ENCODE results near the gene CLEC3A. TPM values are rescaled to one million over a fixed set of nuclear protein-coding genes. Genes with fewer than 3 reads are reported as not detected.
"Not testable (repeated sequence)": the region's sequence is repeated elsewhere in the genome, so short reads cannot be mapped to it uniquely, and the experiment has no call there.

CLEC3A gene
- total RNA-seq, 3 donors from 2014 or later = not detected

DNA sequence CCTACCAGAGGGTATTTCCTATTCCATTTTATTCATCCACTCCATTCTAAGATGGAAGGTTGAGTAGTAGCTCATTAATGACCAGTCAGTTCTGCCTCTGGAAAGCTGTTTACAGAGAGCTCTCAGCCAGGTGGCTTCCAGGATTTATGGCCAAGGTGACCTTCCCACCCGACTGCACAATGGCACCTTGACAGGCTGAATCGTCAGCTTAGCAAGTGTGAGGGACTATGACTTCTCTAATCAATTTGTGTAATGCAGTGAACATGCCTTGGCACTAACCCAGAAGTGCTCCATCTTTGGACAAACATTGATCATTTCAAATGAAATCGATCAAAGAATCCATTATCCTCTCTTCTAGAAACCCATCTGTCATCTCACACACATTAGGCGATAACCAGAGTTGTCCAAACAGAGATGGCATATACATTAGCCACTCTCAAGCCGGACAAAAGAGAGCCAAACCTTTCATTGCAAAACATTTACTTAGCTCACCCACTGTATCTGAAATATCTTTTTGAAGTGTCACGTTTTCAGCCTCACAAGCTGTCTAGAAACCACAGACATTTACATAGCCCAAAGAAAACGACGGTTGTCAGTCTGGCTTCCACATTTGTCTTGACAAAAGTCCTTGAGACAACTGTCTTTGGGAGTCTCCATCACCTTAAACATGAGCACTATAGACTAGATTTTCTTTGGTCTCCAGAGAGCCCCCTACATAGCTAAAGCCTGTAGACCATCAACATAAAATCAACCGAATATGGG is 35.6 kb downstream of the CLEC3A start:
- Mint-ChIP-seq H3K27me3 (ENCODE audit: low read depth) (no peaks in the 10 kb centered on the region), H3K4me1 (ENCODE audit: low read depth) (no peaks in the 10 kb centered on the region), H3K36me3 (ENCODE audit: insufficient read depth) (no peaks in the 10 kb centered on the region), H3K4me3 (no peak overlapping the region), H3K9me3 (no peaks in the 10 kb centered on the region)
- ATAC-seq = no peak
- DNase-seq = no peak

GRCh38 chr16:78059806-78060205 is 37.5 kb downstream of the CLEC3A start:
- not testable (repeated sequence) for DNase-seq; H3K9me3 Mint-ChIP-seq; ATAC-seq; H3K27me3 Mint-ChIP-seq (ENCODE audit: low read depth); H3K4me1 Mint-ChIP-seq (ENCODE audit: low read depth); H3K4me3 Mint-ChIP-seq; H3K36me3 Mint-ChIP-seq (ENCODE audit: insufficient read depth)

GRCh38 chr16:78060295-78060694 is 37.9 kb downstream of the CLEC3A start:
- no peak for ATAC-seq
- Mint-ChIP-seq H3K4me1 (ENCODE audit: low read depth) (no peaks in the 10 kb centered on the region), H3K4me3 (no peak overlapping the region), H3K36me3 (ENCODE audit: insufficient read depth) (no peaks in the 10 kb centered on the region), H3K9me3 (no peaks in the 10 kb centered on the region), H3K27me3 (ENCODE audit: low read depth) (no peaks in the 10 kb centered on the region)
- DNase-seq = no peak

- H3K4me1 Mint-ChIP-seq (ENCODE audit: low read depth) = no peaks in the 10 kb centered on the region
- ATAC-seq (no peak), DNase-seq (no peak)
- no peaks in the 10 kb centered on the region for H3K36me3 Mint-ChIP-seq (ENCODE audit: insufficient read depth)
- no peak overlapping the region for H3K4me3 Mint-ChIP-seq
- no peaks in the 10 kb centered on the region for H3K9me3 Mint-ChIP-seq
- H3K27me3 Mint-ChIP-seq (ENCODE audit: low read depth) = no peaks in the 10 kb centered on the region
These were observed 38.5 kb downstream of the CLEC3A start for GRCh38 chr16:78060809-78061208.

DNA sequence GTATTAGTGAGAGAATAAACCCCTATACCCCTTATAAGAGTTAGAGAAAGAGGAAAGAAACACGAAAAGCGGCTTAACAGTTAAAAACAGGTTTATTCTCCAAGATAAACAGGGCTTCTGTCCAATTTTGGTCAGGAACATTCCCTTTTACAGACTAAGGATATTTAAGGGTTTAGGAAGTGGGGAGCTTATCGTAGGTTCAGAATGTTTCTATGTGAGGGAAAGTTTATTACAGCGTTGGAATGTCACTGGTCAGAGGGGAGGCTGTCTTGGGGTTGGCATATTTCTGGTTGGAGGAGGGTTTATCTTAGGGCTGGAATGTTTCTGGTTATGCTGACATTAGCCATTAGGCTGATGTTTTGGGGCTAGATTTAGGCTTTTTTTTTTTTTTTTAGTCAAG is 43.0 kb downstream of the CLEC3A start:
- ATAC-seq (no peak), DNase-seq (no peak)
- no peak overlapping the region for H3K4me3 Mint-ChIP-seq
- H3K4me1 Mint-ChIP-seq (ENCODE audit: low read depth) = no peaks in the 10 kb centered on the region
- H3K9me3 Mint-ChIP-seq = no peaks in the 10 kb centered on the region
- H3K36me3 Mint-ChIP-seq (ENCODE audit: insufficient read depth) = no peaks in the 10 kb centered on the region
- peaks cover 3% of the 10 kb centered on the region for H3K27me3 Mint-ChIP-seq (ENCODE audit: low read depth)

DNA sequence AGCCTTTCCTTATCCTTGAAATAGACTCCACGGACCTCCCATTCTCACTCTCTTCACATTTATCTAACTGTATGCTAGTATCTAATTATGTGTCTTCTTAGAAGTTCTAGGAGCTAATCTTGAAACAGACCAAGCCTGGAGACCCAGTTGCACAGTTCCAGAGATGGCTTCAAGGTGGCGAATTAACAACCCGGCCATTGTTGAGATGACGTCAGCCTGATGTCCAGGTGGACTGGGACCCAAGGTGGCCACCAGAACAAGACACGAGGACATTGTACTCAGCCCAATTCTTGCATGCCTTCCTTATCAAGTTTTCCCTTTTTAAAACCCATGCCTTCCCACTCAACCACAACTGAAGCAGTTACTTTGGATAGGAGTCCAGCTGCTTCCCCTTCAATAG is 47.6 kb downstream of the CLEC3A start:
- peaks cover 6% of the 10 kb centered on the region for H3K27me3 Mint-ChIP-seq (ENCODE audit: low read depth)
- H3K4me1 Mint-ChIP-seq (ENCODE audit: low read depth) = no peaks in the 10 kb centered on the region
- no peaks in the 10 kb centered on the region for H3K9me3 Mint-ChIP-seq
- H3K36me3 Mint-ChIP-seq (ENCODE audit: insufficient read depth) = no peaks in the 10 kb centered on the region
- H3K4me3 Mint-ChIP-seq = no peak overlapping the region
- DNase-seq (no peak), ATAC-seq (no peak)

- H3K4me1 Mint-ChIP-seq (ENCODE audit: low read depth) = no peaks in the 10 kb centered on the region
- H3K27me3 Mint-ChIP-seq (ENCODE audit: low read depth) = peaks cover 6% of the 10 kb centered on the region
- H3K9me3 Mint-ChIP-seq = no peaks in the 10 kb centered on the region
- H3K36me3 Mint-ChIP-seq (ENCODE audit: insufficient read depth) = no peaks in the 10 kb centered on the region
- no peak for ATAC-seq
- no peak for DNase-seq
- H3K4me3 Mint-ChIP-seq = no peak overlapping the region
These were observed 49.9 kb downstream of the CLEC3A start for GRCh38 chr16:78072275-78072674.

DNA sequence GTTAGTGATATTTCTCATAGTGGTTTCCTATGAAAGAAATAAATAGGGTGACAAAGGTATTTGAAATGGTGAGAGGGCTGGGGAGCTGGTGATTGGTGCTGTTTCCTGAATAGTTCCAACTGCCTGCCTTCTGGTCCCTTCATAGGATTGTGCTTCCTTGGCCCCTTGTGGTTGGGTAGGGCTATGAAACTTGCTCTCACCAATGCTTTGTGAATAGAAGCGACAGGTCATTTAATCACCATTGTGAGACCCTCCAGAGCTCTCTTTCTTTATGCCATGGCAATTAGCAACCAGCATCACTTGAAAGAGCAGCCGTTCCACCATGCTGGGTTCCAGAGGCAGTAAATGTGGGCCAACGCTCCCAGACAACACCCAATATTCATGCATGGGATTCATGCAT is 53.5 kb downstream of the CLEC3A start:
- no peaks in the 10 kb centered on the region for H3K36me3 Mint-ChIP-seq (ENCODE audit: insufficient read depth)
- H3K4me1 Mint-ChIP-seq (ENCODE audit: low read depth) = no peaks in the 10 kb centered on the region
- ATAC-seq (no peak), DNase-seq (no peak)
- H3K9me3 Mint-ChIP-seq = no peaks in the 10 kb centered on the region
- H3K27me3 Mint-ChIP-seq (ENCODE audit: low read depth) = peaks cover 3% of the 10 kb centered on the region
- H3K4me3 Mint-ChIP-seq = no peak overlapping the region

- no peaks in the 10 kb centered on the region for H3K36me3 Mint-ChIP-seq (ENCODE audit: insufficient read depth)
- peaks cover 4% of the 10 kb centered on the region for H3K27me3 Mint-ChIP-seq (ENCODE audit: low read depth)
- H3K9me3 Mint-ChIP-seq = no peaks in the 10 kb centered on the region
- H3K4me1 Mint-ChIP-seq (ENCODE audit: low read depth) = no peaks in the 10 kb centered on the region
- ATAC-seq (no peak), DNase-seq (no peak)
- no peak overlapping the region for H3K4me3 Mint-ChIP-seq
These were observed 59.0 kb downstream of the CLEC3A start for GRCh38 chr16:78081341-78081740.

Other genes with a start within 250 kb of the CLEC3A start
- gene VAT1L, start 234.0 kb upstream of the CLEC3A start, total RNA-seq = under 1 TPM; 0.08 to 0.22 (median 0.11) TPM
- 10 to 100 TPM; 13.9 to 19.1 (median 18.9) TPM for gene WWOX, start 77.1 kb downstream of the CLEC3A start, total RNA-seq